Sciatic nerve (tissue), 2 donors: ENCODE results near the gene TGFBI. TPM values are rescaled to one million over a fixed set of nuclear protein-coding genes. Genes with fewer than 3 reads are reported as not detected.
A peak's percentile ranks its signal among the peaks of the same experiment; 100 is the strongest.

Source experiments
- ATAC-seq: fragments of 200-7000 bp; cut with Tn5 transposase; one replicate; pipeline ENCODE4 v1.9.1; 2020; ENCODE audit warnings: mild to moderate bottlenecking, moderate library complexity
- DNase-seq: peaks from one replicate; pipeline ENCODE4 v3.0.0-alpha.2; 2020; ENCODE audit warnings: low spot score
- intact Hi-C: fragments of 100-400 bp; cut with DNase I; formaldehyde crosslinking; loops from one replicate; pipeline ENCODE4 v1.14.2; 2022
- total RNA-seq: library from RNA; stranded (reverse); fragmentation: NEBNext Ultra II Directional; extraction: Animal tissue kit (Norgen Biotek cat#: 25700); gene quantifications from one replicate; pipeline ENCODE4 v1.2.1, GENCODE V29; 2021
- donor health status: DM: no; HTN: no; CAD: no.
- donor health status: DM: no; HTN: no; CAD: no.

Gene TGFBI
- total RNA-seq, 1 donor from 2014 or later = 232 TPM

DNA sequence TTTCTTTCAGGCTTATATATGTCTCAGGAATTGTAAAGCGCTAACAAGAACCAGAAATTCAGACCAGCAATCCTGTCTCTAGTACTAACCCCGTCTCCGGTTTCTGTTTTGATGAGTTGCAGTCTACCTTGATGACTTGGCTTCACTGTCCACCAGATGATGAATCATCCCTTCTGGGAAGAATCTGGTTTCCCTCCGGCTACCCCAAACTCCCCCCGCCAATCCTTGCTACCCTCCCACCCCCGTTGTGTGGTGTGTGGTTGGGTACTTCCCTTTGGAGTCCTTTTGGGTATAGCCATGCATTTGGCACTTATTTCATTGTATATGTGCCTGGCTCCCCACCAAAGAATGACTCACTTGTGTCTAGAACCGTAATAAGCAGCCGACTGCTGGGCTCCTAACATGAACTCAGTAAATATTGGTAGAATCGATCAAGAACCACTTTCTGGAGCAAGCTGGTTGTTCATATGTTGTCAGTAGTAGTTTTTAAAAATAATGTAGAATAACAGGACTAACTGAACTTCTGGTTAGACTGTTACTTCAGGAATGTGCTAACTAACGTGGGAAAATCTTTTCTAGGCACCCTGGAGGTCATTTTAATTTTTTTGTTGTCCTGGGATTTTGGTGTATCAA lies 8.3 kb upstream of the TGFBI start:
- ATAC-seq = peak; percentile 40
- DNase-seq = no peak
- intact Hi-C loops = no loop called here

DNA sequence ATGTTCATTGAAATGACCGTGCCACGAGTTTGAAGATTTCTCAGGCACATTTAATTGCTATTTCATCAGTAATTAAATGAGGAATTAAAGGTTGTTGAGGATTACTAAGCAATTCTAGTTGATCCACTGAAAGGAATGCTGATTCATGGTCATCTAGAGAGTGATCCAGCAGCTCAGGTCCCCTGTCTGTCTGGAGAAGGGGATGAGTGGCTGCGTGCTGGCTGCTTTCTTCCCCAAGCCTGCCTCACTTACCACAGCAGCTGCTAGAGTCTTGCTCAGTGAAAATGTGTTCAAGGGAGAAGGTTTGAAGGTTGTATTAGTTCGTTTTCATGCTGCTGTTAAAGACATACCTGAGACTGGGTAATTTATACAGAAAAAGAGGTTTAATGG lies 7.8 kb upstream of the TGFBI start:
- DNase-seq = no peak
- no peak for ATAC-seq
- intact Hi-C loops = no loop called here

DNA sequence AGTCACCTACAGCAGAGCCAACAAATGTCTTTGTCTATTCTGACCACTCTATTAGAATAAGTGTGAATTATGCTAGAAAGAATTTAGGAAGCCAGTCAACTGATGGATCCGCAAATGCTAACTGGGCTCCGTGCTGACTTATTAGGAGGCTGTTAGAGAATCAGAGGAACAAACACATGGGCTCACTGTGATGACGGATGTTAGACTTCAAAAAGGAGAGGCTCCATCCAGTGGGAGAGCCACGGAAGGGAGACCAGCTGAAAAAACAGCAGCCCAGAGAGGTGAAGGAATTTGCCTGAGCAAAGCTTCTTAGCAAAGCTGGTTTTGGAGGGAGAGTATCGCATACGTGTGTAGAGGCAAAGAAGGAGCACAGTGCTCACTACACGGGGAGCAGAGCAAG lies 5.8 kb upstream of the TGFBI start:
- ATAC-seq (no peak), DNase-seq (no peak)
- intact Hi-C loops = no loop called here

DNA sequence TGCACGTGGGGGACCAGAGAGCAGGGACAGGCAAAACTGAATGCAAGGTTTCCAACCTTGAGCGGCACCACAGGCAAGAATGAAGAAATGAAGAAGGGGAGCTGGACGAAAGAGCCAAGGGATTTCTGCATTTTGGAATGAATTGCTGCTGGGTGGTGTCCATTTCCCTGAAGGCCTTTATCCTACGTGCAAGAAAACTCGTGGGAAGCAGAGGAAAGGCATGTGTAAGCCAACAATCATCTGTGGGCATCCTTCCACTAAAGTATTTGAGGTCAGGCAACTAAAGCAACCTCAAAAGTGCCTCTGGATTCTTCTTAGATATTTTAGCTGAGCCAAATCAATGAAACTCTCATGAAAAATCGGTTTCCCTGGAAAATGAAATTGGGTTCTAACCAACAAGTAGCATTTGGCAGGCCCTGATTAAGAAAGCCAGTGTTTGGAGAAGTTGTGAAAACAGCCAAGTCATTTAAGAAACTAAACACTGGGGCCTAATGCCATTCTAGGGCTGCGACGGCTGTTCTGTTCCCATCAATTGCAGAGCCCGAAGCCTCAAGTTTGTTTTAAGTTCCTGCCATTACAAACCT lies 4.7 kb upstream of the TGFBI start:
- intact Hi-C loops = no loop called here
- DNase-seq = no peak
- peak; percentile 7 for ATAC-seq

DNA sequence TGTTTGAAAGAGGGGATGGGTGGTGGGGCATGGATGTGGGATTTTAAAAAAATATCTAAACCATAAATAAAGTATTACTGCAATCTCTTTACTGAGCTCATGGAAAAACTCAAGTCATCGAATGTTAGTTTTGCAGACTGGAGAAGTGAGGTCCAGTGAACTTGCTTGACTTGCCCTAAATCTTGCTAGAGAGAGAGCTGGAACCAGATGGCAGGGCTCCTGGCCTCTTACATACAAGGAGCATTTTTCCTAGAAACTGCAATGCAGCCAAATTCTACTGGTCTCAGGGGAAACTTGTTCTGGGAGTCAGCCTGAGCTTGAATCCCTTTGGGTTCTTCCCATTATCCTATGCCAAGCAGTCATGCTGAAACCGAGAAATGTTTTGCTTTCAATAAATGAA lies 2.9 kb upstream of the TGFBI start:
- DNase-seq (no peak), ATAC-seq (peak; percentile 55)
- intact Hi-C loops = no loop called here

DNA sequence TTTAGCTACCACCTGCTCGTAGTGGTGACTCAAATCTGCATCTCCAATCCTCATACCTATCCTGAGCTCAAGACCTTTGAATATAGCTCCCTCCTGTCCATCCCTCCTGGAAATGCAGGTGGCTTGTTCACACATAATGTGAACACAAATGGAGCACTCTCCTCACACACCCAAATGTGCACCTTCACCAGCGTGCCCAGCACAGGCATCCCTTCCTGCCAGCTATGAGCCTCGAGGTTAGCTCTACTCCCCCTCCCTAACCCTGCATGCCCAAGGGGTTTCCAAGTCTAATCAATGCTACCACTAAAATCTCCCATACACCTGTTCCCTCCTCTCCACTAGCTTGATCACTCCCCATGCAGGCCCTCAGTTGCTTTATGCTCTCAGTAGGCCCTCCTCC lies 2.2 kb upstream of the TGFBI start:
- intact Hi-C loops = no loop called here
- ATAC-seq (no peak), DNase-seq (no peak)

DNA sequence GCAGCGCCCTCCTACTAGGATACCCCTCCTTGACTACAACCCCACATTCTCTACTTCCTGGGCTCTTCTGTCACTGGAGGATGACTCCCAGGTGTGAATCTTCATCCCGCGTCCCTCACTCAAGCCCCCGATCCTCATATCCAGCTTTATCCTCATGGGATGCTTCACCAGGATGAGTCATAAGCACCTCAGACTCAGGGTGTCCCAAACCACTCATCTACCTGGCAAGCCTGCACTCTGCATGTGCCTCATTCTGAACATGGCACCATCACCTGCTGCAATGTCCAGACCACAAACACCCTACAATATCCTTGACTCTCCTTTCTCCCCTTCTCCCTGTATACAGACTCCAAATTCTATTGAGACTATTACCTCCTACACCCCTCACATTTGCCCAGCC lies 1.5 kb upstream of the TGFBI start:
- no peak for DNase-seq

DNA sequence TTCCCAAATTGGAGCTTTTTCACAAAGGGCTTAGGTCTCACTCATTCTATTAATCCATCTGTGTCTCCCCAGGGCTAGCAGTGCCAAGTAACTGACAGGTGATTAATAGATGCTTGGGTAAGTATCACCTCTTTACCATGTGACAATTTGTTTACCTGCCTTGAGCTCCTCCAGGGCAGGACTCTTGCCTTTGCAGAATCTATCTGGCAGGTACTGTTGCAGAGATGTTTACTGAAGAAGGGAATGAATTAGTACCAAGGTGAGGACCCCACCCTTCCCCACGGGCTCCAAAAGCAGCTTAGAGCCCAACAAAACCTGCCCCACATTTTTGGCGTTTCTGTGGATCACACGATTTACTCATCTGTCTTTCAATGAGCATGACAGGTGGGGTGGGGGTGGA lies 698 bp upstream of the TGFBI start:
- no peak for DNase-seq
- intact Hi-C loops = no loop called here
- no peak for ATAC-seq

More for the DNA sequence above, 1.5 kb upstream of the TGFBI start:
- intact Hi-C loops = no loop called here
- no peak for ATAC-seq

DNA sequence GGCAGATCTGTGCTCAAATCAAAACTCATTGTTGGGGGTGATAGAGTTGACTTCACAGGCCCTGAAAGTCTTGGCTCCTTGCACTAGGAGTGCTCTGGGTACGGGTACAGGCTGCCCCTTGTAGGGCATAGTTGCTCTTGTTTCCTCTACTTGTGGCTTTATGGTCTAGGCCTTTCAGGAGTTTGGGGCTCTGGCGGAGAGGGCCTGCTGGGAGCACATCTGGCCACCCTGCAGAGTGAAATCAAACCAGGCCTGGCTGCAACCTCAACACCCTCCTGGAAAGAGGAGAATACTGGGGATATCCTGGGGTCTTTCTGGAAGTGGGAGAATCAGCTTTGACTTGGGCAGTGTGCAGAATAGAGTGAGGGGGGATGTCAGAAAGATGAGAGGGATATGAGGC lies 1.5 kb downstream of the TGFBI start:
- ATAC-seq (no peak), DNase-seq (no peak)
- intact Hi-C loops = no loop called here

DNA sequence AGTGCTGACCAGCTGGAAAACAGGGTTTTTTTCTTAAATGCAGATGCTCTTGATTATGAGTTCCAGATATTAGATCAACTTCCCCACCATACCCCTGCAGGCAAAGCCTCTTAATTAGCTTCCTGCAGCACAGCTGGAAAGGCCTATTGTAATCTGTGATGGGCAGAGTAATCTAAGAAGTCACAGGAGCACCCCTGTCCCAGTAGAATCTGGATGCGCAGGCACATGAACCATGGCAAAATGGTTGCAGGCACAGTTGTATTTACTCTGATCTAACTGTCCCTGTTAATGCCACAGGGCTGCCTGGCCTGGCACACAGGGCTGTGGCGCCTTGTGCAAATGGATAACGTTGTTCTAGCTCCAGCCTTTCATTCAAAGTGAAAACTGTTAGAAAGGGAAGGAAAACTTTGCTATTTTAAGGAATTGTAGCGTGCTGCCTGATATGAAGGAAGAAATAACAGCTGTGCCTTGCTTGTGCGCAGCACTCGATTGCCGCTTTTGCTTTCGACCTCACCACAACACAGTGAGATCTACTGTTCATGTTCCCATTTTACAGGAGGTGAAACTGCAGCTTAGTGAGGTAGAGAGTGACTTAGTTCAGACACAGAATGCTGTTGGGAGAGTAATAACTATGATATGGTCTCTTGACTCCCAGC lies 2.3 kb downstream of the TGFBI start:
- intact Hi-C loops = no loop called here
- DNase-seq (no peak), ATAC-seq (peak; percentile 19)

DNA sequence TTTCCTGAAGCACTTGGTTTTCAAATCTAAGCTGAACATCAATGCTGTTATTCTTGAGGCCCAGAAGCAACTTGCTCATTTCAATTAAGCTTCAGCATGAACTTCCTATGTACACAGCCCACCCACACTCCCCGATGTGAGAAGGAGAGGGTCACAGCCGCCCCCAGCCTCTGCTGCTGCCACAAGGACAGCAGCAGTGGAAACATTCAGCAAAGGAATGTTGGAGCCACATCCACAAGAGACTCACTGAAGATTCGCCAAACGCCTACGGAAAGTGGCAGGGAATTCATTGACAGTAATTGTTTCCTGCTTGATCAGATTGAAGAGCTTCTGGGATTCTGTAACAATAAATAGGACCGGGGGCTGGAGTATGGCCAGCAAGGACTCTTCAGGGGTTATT lies 2.9 kb downstream of the TGFBI start:
- ATAC-seq (no peak), DNase-seq (no peak)
- intact Hi-C loops = no loop called here

DNA sequence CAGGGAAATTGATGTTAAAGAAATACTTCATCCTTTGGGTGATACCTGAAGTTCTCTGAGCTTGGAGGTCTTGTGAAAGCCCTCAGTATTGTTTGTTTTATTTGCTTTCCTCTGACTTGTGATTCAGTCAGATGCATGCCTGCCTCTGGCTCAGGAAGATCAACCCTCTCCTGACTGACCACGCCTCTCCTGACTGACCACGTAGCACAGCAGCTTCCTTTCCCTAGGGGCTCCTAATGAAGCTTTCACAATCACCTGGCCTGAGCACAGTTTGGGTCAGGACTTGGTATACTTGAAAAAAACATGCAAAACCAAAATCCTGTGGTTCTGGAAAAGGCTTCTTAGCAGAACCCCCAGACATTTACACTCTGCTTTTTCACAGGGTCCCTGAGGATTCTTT lies 3.8 kb downstream of the TGFBI start:
- intact Hi-C loops = no loop called here
- DNase-seq = peak; percentile 68
- ATAC-seq = peak; percentile 86

DNA sequence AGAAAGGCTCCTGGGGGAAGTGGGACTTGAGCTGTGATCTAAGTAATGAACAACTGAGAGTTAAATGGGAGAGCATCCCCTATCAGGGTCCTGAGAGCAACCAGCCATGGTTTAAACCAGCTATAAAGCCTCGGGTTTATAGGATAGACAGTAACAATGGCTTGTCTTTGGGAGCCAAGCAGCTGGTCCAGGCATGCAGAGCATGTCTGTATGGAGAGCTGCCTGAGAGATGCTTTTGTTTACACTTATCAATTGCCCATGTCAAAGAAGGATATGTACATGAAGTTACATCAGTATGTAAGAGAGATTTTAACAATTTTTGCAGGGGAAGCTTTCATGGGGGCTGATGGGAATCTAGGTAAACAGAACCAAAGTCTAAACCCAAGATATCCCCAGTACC lies 4.4 kb downstream of the TGFBI start:
- intact Hi-C loops = no loop called here
- ATAC-seq = no peak
- DNase-seq = no peak

DNA sequence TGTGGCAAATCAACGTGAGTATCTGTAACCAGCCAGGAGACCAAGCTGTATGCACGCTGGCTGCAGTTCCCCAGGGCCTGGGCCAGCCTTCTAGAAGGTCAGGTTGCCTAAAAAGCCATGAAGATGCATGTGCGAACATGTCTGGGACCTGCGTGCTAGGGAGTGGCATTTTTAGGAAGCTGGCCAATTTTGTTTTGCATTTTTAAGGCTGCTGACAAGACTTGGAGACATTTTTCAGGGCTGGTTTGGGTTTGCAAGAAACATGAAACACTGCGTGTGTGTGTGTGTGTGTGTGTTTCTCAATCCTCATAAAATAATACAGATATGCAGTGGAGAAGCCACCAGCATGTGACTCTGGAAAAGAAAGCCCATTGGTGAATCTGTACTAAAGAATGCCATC lies 5.1 kb downstream of the TGFBI start:
- ATAC-seq (no peak), DNase-seq (peak; percentile 31)
- intact Hi-C loops = no loop called here

DNA sequence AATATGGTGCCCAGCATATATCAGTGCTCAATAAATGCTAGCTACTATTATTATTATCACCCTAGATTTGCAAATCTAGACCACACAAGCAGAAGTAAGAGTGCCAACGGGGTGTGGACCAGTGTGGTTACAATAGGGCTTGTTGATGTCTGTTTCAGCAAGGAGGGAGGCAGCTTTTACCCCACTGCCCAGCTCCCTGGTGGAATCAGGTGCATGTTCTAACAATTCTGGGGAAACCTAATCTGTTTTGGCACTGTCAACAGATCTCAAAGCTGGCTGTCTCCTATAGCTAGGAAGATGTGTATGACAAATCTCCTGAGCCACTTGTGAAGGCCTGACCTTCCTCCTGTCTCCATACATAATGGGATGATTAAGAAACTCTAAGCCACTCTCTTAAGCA lies 5.7 kb downstream of the TGFBI start:
- intact Hi-C loops = no loop called here
- no peak for ATAC-seq
- DNase-seq = peak; percentile 17

DNA sequence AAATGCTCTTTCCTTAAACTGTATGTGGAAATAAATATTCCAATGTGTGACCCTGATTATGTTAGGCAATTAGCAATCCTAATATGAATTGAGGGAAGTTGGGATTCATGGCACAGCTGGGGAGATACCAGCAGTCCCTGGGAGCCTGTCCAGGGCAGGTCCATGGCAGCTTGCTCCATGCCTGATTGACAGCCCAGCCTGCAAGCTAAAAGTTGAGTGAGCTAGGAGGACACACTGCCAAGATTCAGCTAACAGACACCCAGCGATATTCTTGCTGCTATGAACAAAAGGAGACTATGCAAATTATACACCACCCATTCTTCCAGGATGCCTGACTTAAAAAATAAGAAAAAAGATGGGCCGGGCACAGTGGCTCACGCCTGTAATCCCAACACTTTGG lies 6.2 kb downstream of the TGFBI start:
- DNase-seq (peak; percentile 30), ATAC-seq (no peak)
- intact Hi-C loops = no loop called here

DNA sequence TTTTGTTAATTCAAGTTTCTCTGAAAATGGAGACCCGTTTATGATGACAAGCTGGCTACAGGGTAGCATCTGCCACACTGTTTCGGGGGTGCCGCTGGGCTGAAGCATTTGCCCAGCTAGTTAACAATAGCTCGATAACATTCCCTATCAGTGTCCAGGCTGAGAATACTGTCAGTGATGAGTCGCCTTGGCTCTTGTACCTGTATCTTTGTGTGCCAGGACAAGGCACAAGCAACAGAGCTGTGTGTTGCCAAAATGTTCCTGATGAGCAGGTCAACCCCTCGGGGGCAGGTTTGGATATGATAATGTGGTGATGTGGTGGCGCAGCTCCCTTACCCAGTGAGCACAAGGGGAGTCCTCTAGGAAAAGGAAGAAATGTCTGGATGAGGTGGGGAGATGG lies 7.0 kb downstream of the TGFBI start:
- DNase-seq (peak; percentile 41), ATAC-seq (no peak)
- intact Hi-C loops = no loop called here

DNA sequence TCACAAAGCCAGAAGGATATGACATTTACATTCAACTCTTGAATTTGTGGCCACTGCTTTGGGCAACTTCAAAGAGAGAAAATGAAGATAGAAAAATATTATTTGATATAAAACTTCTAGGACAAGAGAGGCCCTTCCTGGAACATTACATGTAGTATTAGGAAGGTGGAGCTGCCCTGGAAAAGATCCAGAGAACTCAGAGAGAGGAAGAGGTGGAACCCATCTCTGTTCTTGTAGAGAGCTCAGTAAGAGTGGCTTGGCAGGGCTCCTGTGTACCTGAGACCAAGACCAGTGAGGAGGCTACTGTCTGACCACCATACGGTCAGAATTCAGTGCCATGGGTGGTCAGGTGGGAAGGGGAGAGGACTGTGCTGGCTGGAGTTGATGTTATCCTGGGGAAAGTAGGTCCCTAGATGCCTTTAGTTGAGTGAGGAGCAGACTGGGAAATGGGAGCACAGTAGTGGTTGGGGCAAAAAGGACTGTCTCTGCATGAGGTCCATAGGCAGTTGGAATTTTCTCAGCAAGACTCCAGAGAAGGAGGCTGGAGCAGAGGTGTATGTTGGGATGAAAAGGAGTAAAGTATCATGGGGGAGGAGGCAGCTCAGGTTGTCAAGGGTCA lies 7.6 kb downstream of the TGFBI start:
- DNase-seq (peak; percentile 21), ATAC-seq (no peak)
- intact Hi-C loops = no loop called here

DNA sequence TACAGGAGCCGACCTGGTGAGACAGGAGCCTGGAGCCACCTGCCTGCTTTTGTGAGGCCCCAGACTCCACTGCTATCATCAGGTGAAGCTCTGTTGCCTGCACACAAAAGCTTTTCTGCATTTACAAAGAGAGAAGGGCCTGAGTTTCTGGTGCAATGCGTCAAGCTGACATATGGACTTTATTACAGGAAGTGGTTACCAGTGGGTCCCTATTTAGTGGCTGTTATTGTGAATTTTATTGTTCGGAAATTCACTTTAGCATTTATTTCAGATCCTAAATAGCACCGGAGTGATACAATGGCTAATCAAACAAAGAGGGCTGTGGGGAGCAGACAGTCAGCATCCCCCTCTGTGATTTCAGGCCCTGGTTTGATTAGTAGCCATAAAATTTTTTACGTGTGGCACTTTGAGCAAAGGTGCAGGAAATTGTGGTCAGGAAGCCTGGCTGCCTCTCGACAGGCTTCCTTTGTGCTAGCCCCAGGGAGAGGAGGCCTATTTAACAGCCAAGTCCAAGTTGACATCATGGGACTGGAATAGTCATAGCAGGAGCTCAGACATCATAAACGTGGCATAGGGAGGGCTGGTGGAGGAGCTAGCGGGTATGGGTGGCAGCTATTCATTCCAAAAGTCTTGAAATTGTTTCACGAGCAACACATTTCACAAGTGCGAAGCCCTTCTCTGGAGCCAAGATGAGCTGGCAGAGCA lies 8.4 kb downstream of the TGFBI start:
- DNase-seq = peak; percentile 40
- intact Hi-C loops = no loop called here
- peak; percentile 55 for ATAC-seq

DNA sequence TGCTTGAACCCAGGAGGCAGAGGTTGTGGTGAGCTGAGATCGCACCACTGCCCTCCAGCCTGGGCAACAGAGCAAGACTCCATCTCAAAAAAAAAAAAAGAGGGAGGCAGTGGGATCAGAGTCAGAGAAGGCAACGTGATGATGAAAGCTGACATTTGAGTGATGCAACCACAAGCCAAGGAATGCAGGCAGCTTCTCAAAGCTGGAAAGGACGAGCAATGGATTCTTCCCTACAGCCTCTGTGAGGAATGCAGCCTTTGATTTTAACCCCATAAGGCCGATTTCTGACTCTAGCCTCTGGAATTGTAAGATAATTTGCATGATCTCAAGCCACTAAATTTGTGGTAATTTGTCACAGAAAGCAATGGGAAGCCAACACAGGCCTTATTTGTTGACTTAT lies 9.8 kb downstream of the TGFBI start:
- ATAC-seq (no peak), DNase-seq (no peak)
- intact Hi-C loops = no loop called here
